ENCODE data around the gene ADAMTSL1.

ADAMTSL1 gene

DNA sequence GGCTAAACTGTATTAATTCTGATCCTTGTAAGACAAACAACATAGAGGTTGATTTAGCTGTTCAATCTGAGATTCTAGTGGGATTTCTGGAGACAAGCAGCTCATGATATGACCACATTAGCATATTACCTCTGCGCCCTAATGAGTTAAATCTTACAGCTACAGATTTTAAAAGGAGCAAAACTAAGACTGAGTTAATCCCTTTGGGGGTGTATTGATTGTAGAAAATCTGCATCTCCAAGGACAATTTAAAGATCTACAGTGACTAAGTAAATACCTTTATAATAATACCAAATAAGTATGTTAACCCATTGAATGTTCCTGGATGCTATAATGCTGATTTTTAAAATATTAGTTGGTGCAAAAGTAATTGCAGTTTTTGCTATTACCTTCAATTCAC lies 33.2 kb downstream of the ADAMTSL1 start:
- H3K4me3 ChIP-seq (ENCODE audit: low read length): no peak overlapping the region
- DNase-seq (ENCODE audit: low read depth): no peak
- no peak for TF ChIP-seq CTCF (conservative IDR thresholded peaks at IDR 0.05; ENCODE audit: low read depth, low read length)

DNA sequence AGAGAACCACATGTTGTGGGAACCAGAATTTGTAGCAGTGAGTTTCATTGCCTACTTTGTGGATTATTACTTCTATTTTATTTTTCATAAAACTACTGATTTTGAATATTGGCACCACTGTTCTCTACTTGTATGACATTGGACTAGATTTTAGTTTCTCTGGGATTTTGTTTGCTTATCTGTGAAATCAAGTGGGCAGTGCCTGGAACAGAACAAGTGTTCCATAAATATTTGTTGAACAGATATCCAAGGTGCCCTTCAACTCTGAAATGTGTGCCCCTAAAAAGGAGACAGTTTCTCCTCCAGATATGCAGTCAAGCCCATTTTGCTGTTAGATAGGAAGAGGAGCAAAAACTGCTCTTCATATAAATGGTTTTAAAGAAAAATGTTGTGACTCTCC lies 42.6 kb downstream of the ADAMTSL1 start:
- TF ChIP-seq CTCF (conservative IDR thresholded peaks at IDR 0.05; ENCODE audit: low read depth, low read length): no peak
- H3K4me3 ChIP-seq (ENCODE audit: low read length): no peak overlapping the region
- DNase-seq (ENCODE audit: low read depth): no peak

DNA sequence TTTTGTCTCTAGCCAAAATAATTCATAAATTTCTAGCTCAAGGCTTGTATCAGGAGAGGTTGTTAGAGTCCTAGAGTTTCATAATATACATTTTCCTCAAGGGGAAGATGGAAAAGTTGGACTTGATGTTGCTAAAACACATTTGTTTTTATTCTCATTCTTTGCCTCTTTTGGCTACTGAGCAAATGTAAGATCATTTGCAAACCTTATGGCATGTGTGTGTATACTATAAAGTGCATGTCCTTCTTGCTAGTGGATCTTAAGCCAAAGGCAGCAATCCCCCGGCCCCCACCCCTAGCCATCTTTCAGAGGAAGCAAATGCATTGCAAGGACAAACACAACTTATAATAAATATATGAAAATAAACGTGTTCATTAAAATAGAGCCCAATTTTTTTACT lies 43.0 kb downstream of the ADAMTSL1 start:
- no peak for DNase-seq (ENCODE audit: low read depth)
- TF ChIP-seq CTCF (conservative IDR thresholded peaks at IDR 0.05; ENCODE audit: low read depth, low read length): no peak
- H3K4me3 ChIP-seq (ENCODE audit: low read length): no peak overlapping the region

- no peak for DNase-seq (ENCODE audit: low read depth)
- TF ChIP-seq CTCF (conservative IDR thresholded peaks at IDR 0.05; ENCODE audit: low read depth, low read length): no peak
- no peak overlapping the region for H3K4me3 ChIP-seq (ENCODE audit: low read length)
These were observed 46.6 kb downstream of the ADAMTSL1 start for GRCh38 chr9:18520416-18521047.

- TF ChIP-seq CTCF (conservative IDR thresholded peaks at IDR 0.05; ENCODE audit: low read depth, low read length): no peak
- H3K4me3 ChIP-seq (ENCODE audit: low read length): no peak overlapping the region
- peak; percentile 89 for DNase-seq (ENCODE audit: low read depth)
These were observed 52.7 kb downstream of the ADAMTSL1 start for GRCh38 chr9:18526685-18527084.

DNA sequence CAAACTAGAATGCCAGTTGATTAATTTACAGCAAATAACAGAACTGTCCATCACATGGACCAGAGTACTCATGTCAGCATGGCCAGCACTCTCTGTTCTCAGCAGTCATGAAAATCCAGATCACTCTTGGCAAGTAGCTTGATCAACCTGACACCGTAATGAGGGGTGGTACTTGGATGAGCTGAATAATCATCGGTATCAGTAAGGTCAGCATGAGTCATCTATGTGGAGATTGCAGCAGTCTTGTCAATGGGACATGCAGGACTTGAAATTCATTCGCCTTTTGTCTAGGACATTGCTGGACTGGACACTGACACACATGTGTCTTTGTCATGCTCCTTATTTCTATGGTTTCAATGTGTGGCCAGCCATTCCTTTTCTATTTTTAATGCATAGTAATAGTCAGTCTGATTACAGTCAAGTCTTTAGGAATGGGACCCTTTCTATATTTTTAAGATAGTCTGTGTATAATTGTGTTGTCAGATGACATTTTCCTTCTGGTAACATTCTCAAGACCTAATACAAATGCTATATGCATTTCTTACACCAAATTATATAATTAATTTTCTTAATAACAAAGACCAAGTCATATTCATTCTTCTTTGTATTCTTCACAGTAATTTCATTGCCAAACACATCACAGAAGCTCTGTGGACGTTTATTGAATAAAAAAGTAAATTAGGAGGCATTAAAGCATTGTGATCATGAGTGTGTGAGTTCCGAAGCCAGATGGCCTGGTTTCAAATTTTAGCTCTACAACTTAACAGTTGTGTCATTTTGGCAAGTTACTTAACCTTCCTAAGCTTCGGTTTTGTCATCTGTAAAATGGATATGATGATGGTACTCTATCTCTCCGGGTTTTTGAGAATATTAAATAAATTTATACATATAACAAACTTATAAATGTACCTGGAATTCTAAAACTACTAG lies 57.4 kb downstream of the ADAMTSL1 start:
- H3K4me3 ChIP-seq (ENCODE audit: low read length): no peak overlapping the region
- DNase-seq (ENCODE audit: low read depth): no peak
- TF ChIP-seq CTCF (conservative IDR thresholded peaks at IDR 0.05; ENCODE audit: low read depth, low read length): no peak

GRCh38 chr9:18534611-18535010 lies 60.7 kb downstream of the ADAMTSL1 start:
- DNase-seq (ENCODE audit: low read depth): no peak
- no peak overlapping the region for H3K4me3 ChIP-seq (ENCODE audit: low read length)
- no peak for TF ChIP-seq CTCF (conservative IDR thresholded peaks at IDR 0.05; ENCODE audit: low read depth, low read length)
